GM21717 (cell line): ENCODE data around the gene MAEA.

ENCODE experiments used
- ATAC-seq: cut with Tn5 transposase; IDR thresholded peaks from one replicate; pipeline ENCODE4 v1.9.1; 2021; ENCODE audit warnings: mild to moderate bottlenecking, moderate library complexity; ENCODE audit not compliant: unreplicated experiment

MAEA gene

GRCh38 chr4:1249731-1250526 lies 39.8 kb upstream of the MAEA start:
- ATAC-seq: peak; percentile 13

- ATAC-seq: no peak
These were observed 39.2 kb upstream of the MAEA start for GRCh38 chr4:1250527-1250812.

GRCh38 chr4:1250921-1251772 lies 38.5 kb upstream of the MAEA start:
- ATAC-seq: no peak

DNA sequence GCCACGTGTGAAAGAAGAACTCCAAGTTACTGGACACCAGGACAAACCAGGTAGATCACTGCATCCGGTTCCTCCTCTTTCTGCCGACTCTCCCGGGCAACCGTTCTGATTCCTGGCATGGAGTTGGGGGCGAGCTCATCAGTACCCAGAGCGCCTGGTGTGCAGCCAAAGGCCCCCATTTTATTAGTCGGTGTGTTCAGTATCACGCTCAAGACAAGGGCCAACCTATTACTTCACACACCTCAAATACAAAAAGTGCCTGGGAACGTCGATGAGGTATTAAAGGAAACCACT lies 38.0 kb upstream of the MAEA start:
- no peak for ATAC-seq

DNA sequence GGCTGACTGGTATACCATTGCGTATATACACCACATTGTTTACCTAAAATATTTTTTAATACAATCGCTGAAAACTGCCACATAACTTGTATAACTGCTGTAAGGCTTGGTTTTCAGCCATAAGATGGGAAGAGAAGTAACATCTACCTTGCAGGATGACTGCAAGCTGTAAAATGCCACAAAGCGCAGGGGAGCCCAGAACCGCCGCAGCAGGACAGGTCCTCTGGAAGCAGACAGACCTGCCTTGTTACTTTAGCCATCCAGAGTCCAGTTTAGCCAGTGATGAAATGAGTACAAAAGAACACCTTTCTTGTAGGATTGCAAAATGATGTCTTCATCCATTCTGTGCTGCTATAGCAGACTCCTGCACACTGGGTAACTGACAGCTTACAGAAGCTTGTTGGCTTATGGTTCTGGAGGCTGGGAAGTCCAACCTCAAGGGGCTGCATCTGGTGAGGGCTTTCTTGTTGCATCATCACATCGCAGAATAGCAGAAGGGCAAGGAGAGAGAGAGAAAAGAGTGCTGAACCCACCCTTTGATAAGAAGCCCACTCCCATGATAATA lies 36.7 kb upstream of the MAEA start:
- ATAC-seq: no peak

DNA sequence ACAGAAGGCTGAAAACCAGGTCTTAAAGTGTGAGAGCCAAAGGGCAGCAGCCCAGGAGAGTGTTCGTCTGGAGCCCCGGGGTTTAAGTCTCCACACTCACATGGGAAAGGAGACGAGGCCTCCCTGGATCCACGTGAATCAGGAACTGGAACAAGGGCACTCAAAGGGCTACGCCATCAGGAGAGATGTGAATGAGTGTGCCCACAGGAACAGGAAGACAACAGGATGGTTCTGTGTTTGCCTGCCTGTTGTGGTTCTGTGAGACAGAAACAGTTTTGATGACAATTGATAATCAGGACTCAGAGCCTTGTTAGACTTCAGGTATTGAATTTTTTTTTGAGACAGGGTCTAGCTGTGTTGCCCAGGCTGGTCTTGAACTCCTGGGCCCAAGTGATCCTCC lies 35.9 kb upstream of the MAEA start:
- ATAC-seq: no peak

DNA sequence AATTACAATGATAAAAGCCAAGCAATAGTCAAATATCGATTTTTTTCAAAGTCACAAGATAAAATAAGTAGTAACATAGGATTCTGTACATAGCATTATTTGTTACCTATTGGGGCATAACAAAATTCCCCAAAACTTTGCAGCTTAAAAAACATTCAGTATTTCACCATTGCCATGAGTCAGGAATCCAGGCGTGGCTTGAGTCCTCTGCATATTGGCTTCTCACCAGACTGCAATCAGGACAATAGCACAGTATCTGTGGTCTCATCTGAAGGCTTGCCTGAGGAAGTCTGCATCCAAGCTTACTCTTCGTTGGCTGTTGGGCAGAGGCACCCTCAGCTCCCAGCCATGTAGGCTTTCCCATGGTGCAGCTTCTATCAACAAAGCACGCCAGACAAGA lies 34.5 kb upstream of the MAEA start:
- ATAC-seq: no peak

- ATAC-seq: no peak
These were observed 34.0 kb upstream of the MAEA start for GRCh38 chr4:1255699-1256098.

- no peak for ATAC-seq
These were observed 31.2 kb upstream of the MAEA start for GRCh38 chr4:1258457-1258856.

DNA sequence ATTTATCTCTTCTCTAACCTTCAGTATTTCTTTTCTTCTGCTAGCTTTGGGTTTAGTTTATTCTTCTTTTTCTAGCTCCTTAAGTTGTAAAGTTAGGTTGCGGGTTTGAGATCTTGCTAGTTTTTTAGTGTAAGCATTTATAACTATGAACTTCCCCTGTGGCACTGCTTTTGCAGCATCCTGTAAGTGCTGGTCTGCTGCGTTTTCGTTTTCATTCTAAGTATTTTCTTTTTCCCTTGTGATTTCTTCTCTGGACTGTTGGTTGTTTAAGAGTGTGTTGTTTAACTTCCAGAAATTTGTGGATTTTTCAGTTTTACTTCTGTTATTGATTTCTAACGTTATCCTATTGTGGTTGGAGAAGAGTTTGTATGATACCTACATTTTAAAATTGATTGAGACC lies 29.7 kb upstream of the MAEA start:
- no peak for ATAC-seq

GRCh38 chr4:1260418-1261106 lies 29.1 kb upstream of the MAEA start:
- no peak for ATAC-seq

- ATAC-seq: no peak
These were observed 28.4 kb upstream of the MAEA start for GRCh38 chr4:1261107-1261928.

DNA sequence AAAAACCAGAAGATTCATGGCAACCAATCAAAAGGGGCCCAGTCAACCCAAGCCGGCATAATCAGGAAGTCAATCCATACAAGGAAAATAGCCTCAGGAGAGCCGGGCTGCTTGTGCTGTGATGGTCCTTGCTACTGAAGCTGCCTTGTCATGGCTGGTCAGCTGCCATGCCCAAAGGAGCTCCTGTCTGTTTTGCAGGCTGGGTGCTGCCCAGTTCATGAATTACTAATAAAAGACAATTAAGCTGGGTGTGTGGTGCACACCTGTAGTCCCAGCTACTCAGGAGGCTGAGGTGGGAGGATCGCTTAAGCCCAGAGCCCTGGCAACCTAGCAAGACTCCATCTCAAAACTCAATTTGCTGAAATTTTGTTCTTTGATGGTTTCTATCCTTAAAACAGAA lies 24.7 kb upstream of the MAEA start:
- no peak for ATAC-seq

DNA sequence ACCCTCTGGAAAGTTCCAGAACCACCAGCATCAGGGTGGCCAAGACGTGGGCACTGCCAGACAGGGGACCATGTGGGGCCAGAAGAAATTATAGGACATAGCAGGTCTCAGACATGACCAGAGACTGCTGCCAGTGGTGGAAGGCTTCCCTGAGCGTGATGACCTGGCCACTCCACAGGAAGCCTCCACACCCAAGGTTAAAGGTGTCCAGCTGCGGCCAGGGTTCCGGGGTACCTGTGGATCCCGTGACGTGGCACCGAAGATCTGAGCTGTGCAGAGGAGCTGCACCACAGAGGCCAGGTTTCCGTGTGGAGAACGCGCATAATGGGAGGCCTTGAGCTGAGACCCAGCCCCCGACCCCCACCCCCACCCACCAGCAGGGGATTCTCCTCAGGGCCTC lies 24.3 kb upstream of the MAEA start:
- no peak for ATAC-seq

DNA sequence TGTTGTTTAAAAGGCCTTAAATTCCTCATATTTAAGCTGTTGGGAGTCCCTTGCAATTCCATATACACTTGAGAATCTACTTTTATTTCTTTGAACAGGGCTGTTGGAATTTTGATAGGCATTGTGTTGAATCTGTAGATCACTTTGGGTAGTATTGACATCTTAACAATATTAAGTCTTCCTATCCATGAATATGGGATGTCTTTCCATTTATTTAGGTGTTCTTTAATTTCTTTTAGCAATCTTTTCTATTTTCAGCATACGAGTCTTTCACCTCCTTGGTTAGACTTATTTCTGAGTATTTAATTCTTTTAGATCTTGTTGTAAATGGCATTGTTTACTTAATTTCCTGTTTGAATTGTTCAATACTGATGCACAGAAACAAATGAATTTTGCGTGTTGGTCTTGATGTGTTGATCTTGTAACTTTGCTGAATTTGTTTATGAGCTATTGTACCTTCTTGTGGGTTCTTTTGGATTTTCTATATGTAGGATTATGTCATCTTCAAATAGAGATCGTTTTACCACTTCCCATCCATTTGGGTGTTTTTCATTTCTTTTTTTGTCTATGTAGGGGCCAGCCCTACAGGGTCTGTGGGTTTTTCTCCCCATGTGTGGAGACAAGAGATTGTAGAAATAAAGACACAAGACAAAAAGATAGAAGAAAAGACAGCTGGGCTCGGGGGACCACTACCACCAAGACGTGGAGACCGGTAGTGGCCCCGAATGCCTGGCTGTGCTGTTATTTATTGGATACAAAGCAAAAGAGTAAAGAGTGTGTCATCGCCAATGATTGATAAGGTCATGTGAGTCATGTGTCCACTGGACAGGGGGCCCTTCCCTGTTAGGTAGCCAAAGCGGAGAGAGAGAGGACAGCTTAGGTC lies 22.6 kb upstream of the MAEA start:
- no peak for ATAC-seq

- ATAC-seq: no peak
These were observed 20.5 kb upstream of the MAEA start for GRCh38 chr4:1269209-1269608.

GRCh38 chr4:1271686-1272085 lies 18.0 kb upstream of the MAEA start:
- ATAC-seq: no peak

GRCh38 chr4:1274871-1275270 lies 14.8 kb upstream of the MAEA start:
- ATAC-seq: no peak

DNA sequence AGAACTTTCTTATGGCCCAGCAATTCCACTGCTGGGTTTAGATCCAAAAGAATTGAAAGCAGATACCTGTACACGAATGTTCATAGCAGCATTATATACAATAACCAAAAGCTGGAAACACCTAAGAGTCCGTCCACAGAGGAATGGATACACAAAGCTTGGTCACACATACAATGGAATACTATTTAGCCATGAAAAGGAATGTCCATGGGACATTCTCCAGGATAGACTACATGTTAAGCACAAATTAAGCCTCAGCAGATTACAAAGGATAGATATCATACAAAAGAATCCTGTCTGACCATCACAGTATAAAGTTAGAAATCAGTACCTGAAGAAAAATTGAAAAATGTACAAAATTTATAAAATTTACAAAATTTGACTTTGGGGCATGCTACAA lies 12.7 kb upstream of the MAEA start:
- ATAC-seq: no peak
